ENCODE results near the gene NSMF.

DNA sequence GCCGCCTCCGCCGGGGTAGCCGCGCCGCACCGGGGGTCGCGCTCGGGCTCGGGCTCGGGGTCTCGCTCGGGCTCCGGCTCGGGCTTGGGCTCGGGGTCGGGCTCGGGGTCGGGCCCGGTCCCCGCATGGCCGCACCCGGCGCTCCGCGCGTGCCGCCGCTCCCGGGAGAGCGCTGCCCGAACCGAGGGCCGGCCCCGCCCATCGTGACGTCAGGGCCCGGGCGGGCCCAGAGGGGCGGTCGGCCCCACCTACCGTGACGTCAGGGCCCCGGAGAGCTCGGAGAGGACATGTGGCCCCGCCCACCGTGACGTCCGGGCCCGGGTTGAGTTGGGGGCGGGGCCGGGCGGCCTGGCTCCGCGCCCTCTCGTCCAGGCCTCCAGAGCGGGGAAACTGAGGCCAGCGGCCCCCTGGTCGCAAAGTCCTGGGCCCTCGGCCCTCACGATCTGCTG lies at the start of gene NSMF:
- TF ChIP-seq, protein P1, sequence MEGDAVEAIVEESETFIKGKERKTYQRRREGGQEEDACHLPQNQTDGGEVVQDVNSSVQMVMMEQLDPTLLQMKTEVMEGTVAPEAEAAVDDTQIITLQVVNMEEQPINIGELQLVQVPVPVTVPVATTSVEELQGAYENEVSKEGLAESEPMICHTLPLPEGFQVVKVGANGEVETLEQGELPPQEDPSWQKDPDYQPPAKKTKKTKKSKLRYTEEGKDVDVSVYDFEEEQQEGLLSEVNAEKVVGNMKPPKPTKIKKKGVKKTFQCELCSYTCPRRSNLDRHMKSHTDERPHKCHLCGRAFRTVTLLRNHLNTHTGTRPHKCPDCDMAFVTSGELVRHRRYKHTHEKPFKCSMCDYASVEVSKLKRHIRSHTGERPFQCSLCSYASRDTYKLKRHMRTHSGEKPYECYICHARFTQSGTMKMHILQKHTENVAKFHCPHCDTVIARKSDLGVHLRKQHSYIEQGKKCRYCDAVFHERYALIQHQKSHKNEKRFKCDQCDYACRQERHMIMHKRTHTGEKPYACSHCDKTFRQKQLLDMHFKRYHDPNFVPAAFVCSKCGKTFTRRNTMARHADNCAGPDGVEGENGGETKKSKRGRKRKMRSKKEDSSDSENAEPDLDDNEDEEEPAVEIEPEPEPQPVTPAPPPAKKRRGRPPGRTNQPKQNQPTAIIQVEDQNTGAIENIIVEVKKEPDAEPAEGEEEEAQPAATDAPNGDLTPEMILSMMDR (IDR thresholded peaks at IDR 0.05) = no peak
- no peak for TF ChIP-seq ZFX (IDR thresholded peaks at IDR 0.05; ENCODE audit: borderline replicate concordance)

Data from 22Rv1 (cell line).